GM18867 (cell line): ENCODE measurements around the gene STK32B.

ENCODE experiments used
- ATAC-seq: cut with Tn5 transposase; IDR thresholded peaks from one replicate; pipeline ENCODE4 v1.9.1; 2021; ENCODE audit warnings: mild to moderate bottlenecking, moderate library complexity; ENCODE audit not compliant: unreplicated experiment

STK32B gene

DNA sequence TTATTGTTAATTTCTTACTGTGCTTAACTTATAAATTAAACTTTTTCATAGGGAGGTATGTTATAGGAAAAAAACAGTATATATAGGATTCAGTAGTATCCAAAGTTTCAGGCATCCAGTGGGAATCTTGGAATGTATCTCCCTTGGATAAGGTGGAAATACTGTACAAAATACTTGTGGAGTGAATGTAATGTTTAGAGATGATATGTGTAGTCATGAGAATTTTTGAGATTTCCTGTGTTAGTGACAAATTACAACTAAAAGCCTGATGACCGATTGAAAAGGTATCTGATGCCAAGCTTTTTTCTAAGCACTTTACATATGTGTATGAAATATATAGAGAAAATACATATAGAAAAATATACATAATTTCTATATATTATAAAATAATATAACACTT is 69.2 kb downstream of the STK32B start:
- no peak for ATAC-seq

DNA sequence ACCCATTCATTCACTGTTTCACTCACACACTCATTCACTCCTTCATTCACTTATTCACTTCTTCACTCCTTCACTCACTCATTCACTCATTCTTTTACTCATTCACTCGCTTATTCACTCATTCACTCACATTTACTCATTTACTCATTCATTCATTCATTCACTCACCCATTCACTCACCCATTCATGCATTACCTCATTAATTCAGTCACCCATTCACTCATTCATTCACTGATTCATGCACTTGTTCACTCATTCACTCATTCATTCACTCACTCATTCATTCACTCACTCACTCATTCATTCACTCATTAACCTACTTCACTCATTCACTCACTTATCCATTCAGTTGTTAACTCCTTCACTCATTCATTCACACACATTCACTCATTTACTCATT is 70.8 kb downstream of the STK32B start:
- no peak for ATAC-seq

DNA sequence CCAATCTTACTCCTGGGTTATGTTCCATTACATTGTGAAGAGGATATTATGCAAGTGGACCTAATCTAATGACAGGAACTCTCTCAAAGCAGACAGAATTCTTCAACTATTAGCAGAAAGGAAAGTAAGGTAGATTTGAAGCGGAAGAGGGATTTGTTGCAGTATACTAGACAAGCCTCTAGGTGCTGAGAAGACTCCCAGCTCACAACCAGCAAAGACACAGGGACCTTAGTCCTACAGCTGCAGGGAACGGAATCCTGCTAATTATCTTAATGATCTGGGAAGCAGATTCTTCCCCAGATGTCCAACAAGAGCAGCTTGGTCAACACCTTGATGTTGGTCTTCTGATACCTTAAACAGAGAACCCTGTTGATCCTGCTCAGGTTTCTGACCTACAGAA is 73.6 kb downstream of the STK32B start:
- ATAC-seq, result no peak

DNA sequence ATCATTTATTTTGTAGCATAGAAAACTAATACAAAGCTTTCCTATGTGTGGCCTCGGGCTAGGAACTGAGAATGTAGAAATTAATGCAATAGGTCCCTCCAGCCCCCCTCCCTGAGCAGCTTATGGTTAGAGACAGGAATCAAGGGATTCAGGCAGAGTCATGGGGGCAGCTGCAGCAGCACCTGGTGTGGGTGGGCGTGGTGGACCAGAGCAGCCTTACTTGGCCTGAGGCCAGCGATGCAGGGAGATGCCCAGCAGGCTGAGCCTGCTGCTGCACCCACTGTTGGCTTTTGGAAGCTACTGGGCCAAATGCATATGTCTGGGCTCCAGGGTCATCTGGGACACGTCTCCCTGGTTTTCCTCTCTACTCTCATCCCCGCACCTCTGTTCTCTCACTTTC is 74.0 kb downstream of the STK32B start:
- no peak for ATAC-seq

DNA sequence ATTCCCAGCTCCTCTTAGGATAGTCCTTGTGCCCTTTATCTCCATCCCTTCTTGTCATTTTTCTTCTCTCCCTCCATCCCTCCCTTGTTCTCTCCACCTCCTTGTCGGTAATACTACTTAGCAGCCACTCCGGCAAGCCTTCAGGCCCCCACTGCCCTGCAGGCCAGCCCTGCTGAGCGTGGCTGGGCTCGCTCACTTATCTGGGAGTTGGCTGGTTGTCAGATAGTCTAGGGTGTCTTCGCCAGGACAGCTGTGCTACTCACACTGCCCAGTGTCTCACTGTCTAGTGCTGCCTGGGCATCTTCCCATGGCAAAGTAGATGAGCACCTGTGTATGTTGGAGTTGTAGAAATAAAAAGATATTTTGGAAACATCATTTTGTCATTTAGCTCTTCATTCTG is 75.0 kb downstream of the STK32B start:
- no peak for ATAC-seq

DNA sequence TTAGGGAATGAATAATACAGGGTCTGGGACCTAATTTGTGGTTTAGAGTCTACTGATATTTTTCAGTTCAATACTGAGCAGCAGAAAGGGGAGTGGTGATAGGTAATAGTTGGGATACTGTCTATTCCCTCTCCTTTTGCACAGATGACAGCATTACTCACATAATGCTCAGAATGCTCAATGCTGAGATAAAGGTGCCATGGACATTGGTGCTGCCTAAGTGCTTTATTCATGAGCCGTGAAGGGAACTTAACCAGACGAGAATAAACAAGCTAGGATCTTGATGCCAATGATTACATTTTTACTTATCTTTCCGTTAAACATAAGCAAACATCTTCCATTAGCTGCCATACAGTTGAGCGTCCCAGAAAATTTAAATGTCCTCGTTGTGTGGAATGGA is 75.6 kb downstream of the STK32B start:
- no peak for ATAC-seq

DNA sequence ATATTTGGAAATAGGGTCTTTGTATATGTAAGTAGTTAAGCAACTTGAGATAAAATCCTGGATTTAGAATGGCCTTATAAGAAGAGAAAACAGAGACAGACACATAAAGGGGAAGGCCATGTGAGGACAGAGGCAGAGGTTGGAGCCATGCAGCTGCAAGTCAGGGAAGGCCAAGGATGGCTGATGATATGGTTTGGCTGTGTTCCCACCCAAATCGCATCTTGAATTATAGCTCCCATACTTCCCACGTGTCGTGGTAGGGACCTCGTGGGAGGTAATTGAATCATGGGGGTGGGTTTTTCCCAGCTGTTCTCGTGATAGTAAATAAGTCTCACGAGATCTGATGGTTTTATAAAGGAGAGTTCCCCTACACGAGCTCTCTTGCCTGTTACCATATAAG is 76.3 kb downstream of the STK32B start:
- ATAC-seq, result no peak

DNA sequence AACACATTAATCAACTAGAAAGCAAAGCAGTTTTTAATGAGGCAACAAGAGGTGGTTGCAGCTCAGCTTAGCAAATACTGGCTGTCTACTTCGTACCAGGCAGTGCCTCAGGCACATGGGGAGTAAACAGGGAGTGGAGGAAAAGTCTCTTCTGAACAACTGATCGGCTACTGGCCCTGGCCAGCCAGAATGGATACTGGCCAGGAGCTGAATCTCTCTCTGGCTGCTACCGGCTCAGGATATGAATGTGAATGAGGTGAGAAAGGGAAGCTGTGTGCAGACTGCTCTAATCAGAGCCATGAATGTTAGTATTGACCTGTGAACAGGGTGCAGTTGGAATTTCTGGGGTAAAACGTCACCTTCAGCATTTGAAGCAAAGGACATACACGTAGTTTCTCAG is 77.3 kb downstream of the STK32B start:
- no peak for ATAC-seq

DNA sequence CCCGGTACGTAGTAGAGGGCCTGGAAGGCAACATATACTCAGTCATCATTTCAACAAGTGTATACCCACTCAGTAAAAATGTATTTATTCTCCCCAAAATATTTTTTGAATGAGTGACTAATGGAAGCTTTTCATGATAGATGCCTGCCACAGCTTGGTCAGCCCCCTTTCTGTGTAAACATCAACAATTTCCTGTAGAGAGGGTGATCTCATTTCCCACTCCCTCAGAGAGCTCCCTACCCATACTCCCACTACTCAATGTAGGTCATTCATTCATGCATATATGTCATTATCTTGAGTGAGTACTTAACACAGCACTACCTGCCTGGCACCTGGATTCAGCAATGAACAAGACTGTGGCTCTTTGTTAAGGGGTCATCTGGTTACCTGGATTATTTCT is 81.9 kb downstream of the STK32B start:
- no peak for ATAC-seq

DNA sequence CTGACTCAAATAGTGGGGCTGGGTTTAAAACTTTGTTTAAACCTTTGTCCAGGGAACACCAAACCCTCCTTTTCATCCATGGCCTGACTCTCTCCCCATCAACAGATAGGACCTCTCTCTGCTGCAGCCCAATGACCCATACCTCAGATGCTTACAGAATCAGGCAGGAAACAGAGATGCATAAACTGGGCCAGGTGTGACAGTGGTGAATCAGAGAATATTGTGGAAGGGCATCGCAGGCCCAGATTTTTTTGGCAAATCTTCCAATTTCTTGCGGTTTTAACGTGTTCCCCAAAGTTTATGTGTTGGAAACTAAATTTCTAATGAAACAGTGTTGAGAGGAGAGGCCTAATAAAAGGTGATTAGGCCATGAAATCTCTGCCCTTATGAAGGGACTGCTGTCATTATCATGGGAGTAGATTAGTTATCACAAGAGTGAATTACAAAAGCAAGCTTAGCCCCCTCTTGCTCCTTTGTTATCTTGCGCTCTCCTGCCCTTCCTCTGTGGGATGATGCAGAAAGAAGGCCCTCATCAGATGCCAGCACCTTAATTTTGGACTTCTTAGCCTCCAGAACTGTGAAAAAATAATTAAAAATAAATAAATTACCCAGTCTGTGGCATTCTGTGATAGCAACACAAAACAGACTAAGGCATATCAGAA is 82.8 kb downstream of the STK32B start:
- no peak for ATAC-seq

DNA sequence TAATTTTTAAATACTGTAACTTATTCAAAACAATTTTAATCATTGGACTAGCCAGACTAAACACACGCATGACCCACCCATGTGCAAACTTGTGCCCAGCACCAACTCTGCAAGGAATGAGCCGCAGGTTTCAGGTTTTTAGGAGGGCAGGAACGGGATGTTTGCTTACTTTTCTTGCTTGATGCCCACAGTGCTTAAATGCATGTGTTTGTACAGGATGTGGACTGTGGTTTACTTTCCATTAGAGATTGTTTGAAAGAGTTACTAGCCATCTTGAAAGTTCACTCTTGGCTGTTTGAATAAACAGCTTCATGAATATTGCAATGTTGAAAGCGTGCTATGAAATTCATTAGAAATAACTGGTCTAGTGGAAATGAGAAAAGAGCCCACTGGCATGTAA is 83.3 kb downstream of the STK32B start:
- ATAC-seq, result no peak

DNA sequence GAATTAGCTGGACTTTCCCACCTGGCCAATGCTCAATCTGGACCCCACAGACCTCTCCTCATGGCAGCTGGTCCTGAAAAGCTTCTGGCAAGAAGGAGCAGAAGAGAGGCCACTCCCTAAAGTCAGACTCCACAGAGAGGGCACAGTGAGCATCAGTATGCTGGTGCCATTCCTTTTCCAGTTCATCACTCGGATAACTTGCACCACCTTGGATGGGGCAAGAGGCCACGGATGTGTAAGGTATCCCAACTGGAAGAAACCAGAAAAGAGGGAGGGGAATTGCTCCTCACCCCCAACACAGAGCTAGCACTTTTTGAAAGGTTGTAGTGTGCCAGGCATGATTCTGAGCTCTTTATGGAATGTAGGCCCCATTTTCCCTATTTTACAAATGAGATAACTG is 85.9 kb downstream of the STK32B start:
- no peak for ATAC-seq

DNA sequence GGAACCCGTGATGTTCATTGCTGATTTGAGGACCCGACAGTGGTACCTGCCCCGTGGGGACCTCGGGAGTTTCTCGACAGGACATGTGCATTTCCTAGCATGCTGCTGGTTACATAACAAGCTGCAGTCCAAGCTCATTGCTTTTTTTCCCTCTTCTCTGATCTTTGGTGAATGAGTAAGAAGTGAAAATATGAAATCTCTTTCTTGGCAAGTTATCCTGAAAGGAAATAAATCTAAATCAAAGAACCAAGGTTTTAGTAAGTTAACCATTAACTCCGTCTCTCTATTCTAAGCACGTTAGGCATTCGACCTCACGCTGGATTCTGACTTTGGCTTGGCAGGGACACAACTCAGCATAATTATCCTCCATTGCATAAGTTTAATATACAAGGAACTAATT is 86.6 kb downstream of the STK32B start:
- ATAC-seq, result no peak

DNA sequence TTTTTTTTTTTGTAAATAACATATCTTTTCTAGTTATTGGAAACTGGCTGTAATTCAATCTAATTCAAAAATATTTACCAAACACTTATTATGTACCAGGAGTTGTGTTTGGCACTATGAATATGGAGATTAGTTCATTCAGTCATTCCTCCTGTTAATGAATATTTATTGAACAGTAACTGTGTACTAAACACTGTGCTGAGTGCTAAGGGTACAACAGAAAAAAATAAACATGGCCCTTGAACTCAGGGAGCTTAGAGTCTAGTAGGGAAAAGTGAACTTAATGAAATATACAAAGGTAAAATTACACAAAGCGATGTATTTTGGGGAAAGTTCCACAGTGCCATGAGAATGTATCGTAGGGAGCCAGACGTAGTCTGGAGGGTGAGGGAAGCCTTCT is 87.1 kb downstream of the STK32B start:
- no peak for ATAC-seq

DNA sequence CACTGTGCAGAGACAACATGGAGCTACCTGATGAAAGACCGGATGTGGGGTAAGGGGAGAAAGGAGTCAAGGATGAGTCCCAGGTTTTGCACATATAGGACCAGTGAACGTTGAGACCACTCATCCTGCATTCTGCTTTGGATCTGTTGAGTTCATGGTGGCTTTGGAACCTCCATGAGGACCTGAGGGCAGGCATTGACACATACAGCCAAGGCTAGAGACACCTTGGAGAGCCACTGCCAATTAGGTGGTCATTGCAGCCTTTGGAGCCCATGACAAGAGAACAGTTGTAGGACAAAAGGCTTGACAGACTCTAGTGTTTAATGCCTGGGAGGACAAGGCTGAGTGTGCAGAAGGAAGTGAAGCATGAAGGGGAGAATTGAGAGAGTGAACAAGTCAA is 87.9 kb downstream of the STK32B start:
- ATAC-seq, result no peak

DNA sequence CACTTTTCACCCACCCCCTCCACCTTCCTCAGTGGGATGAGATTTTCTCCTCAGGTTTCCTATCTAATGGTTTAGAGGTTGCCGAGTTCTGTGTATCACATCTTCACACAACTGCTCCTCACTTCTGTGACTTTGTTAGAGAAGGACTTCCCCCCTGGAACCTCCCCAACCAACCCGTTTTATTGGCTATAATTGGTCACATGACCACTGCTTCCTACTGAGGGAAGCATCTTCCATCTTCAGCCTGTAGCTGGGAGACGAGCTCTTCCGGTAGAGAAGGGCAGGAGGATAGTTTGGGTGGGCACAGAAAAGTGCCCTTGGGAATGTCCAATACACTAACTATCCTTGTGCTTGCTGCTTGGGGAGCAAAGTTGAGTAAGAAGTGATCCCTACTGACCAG is 90.5 kb downstream of the STK32B start:
- no peak for ATAC-seq

DNA sequence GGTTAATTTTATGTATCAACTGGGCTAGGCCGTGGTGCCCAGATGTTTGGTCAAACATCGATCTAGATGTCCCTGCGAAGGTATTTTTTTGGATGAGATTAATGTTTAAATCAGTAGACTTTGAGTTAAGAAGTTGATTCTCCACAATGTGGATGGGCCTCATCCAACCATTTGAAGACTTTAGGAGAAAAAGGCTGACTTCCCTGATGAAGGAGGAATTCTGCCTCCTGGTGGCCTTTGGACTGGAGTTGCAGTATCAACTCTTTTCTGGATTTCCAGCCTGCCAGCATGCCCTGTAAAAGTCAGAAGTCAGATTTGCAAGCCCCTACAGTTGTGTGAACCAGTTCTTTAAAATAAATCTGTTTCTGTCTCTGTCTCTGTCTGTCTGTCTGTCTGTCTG is 91.4 kb downstream of the STK32B start:
- ATAC-seq, result no peak

DNA sequence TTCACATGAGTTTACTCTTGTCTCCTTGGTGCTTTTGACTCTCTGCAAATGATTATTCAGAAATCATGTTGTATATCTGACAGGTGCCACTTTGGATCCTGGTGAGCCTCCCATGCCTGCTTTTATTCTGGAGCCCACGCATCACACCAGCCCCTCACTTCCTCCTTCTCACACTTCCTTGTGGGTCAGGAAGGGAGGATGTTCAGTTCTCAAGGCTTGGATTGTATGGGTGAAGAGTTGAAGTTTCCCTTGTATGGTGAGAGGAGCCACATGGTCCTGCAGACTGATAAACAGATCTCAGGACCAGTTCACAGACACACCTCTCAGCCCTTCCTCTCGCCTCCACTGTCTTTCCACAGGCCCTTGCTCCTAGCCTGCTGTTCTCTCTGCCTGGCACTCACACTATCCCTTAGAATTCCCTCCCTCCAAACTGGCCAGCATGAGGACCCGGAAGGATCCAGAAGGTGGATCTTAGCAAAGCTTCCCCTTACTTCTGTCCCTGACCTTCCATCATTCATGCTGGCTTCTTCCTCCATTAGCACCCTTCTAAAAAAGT is 92.1 kb downstream of the STK32B start:
- no peak for ATAC-seq

DNA sequence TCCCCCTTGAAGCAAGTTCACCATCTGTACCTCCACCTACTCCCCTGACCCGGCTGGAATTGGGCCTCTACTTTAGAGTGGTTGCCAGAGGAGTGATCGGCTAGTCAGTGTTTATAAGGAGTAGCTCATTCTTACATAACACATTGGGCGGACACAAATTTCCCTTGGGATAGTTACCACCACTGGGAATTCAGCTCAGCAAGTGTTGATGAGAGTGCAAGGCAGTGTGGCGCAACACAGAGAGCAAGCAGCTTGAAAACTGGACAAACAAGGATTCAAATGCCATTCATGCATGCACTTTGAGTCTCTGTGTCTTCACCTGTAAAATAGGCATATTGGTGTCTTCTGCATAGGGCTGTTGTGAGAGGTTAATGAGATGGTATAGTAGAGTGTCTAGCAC is 92.7 kb downstream of the STK32B start:
- ATAC-seq, result no peak

DNA sequence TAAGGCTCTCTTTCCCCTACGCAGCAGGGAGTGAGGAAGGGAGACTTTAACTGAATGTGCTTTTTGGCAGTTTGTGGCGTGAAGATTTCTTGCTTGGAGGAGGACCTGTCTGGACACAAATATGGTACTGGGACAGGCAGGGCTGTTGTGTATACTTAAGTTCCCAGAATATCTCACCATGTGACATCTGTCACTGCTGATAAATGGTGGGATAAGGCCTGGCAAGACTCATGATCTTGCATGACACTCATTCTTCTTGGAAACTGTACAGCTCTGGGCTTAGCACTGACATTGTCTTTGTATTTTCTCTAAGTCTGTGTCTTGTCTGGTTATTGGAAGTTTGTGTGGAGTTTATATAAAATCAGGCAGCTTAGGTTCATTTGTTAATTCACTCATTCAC is 93.1 kb downstream of the STK32B start:
- ATAC-seq, result no peak

DNA sequence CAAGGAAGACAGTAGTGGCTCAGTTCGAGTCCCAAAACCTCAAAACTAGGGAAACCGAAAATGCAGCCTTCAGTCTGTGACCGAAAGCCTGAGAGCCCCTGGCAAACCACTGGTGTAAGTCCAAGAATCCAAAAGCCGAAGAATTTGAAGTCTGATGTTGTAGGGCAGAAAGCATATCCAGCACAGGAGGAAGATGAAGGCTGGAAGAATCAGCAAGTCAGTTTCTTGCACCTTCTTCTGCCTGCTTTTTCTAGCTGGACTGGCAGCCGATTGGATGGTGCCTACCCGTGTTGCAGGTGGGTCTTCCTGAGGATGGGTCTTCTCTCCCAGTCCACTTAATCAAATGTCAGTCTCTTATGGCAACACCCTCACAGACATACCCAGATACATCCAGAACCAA is 95.0 kb downstream of the STK32B start:
- ATAC-seq, result no peak

DNA sequence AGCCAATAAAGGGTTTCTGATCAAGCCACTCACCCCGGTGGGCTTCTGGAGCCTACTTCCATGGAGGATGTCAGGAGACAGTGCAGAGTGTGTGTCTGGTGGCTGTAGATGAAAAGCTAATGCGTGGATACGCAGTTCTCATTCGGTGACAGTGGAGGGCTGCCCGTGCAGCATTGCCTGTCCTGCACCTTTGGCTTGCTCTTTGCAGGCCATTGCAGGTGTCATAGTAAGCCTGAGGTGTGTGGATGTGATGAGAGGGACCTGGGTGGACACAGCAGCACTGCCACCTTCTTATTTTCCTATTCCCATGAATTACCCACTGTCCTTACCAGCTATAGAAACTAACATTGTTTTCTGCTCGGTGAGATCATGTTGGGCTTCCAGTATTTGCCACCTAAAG is 101.2 kb downstream of the STK32B start:
- ATAC-seq, result no peak

DNA sequence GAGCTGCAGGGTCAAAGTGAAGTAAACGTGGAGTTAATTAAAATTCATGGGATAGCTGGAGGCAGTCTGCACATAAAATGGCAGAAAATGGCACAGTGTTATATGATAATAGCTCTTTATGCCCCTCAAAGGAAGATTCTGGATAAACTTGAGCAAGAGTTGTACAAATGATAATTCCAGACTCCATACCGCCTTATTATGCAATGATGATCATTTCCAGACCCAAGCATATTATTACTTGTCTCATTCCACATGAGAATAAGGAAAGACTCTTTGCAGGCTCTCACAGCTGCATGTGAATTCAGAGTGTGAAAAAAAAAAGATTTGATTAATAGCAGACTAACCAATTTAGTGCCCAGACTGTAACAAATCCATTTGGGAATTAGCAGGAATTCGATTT is 105.4 kb downstream of the STK32B start:
- no peak for ATAC-seq
